HepG2 (cell line): ENCODE measurements around the gene RNF208. TPM values are rescaled to one million over a fixed set of nuclear protein-coding genes. Genes with fewer than 3 reads are reported as not detected.

Experiments used
- ATAC-seq: fragments of 200-7000 bp; cut with Tn5 transposase; 3 replicates; pipeline ENCODE4 v1.9.1; 2020; ENCODE audit warnings: mild to moderate bottlenecking, moderate library complexity
- BruUV-seq: library from RNA; stranded (reverse); fragments of 400-500 nt; replicated peaks from 2 replicates; lab custom pipeline; 2021; lab: Mats Ljungman, UMichigan
- CTCF ChIA-PET: fragments of 300-600 bp; formaldehyde crosslinking; extraction: SDS; loops from one replicate; lab custom pipeline; 2021; ENCODE audit warnings: low total read pairs, inconsistent platforms, low intra/inter-chr PET ratio; lab: Yijun Ruan, JAX
- POLR2A ChIA-PET: fragments of 350-600 bp; sonication (Branson Sonifier 250); formaldehyde crosslinking; loops from one replicate; lab custom pipeline; 2020; ENCODE audit warnings: antibody characterized with exemption, inconsistent platforms; lab: Yijun Ruan, JAX
- DNase-seq: peaks from one replicate; pipeline ENCODE4 v3.0.0-alpha.2; 2015; ENCODE audit warnings: low spot score
- FAIRE-seq: peaks from 3 replicates; lab custom pipeline; 2011; peaks lifted over from hg19 to GRCh38; lab: Jason Lieb, UNC
- H2AFZ ChIP-seq: one replicate; pipeline ENCODE4 v1.6.1; 2011; ENCODE audit warnings: low read length, inconsistent platforms
- H3K27ac ChIP-seq: fragments of 300-600 bp; 3 replicates; pipeline ENCODE4 v1.8.0; 2011; ENCODE audit warnings: mixed run types, mild to moderate bottlenecking, mixed read lengths, low read length, inconsistent platforms; ENCODE audit not compliant: insufficient read depth; ENCODE audit errors: extremely low read length
- H3K27me3 ChIP-seq, 2 experiments: fragments of 200-600 bp in 1 of 2; 2 replicates in 1 of 2; 3 replicates in 1 of 2; pipeline versions ENCODE4 v1.6.0 to v1.8.0; 2011; ENCODE audit warnings: low read length in 2 of 2, mild to moderate bottlenecking in 2 of 2, moderate library complexity in 2 of 2, inconsistent platforms in 1 of 2; ENCODE audit not compliant: insufficient read depth in 2 of 2, control insufficient read depth in 1 of 2
- H3K36me3 ChIP-seq, 2 experiments: fragments of 200-600 bp in 1 of 2; replicated peaks in 1 of 2; 2 replicates in 1 of 2; 3 replicates in 1 of 2; pipeline versions ENCODE4 v1.5.1 to v1.8.0; 2011; ENCODE audit warnings: low read length in 2 of 2, inconsistent platforms in 1 of 2; ENCODE audit not compliant: insufficient read depth in 2 of 2, control insufficient read depth in 1 of 2
- H3K4me1 ChIP-seq: 2 replicates; pipeline ENCODE4 v1.5.1; 2012; ENCODE audit warnings: low read length, inconsistent platforms; ENCODE audit not compliant: insufficient read depth
- H3K4me2 ChIP-seq: 2 replicates; pipeline ENCODE4 v1.6.0; 2011; ENCODE audit warnings: low read depth, low read length, inconsistent platforms
- H3K4me3 ChIP-seq, 3 experiments: fragments of 200-600 bp in 1 of 3; sonication (generic), shearing (Covaris generic) in 1 of 3; replicated peaks in 1 of 3; 2 replicates each; pipeline ENCODE4 v1.5.1; 2011 to 2016; ENCODE audit warnings: low read length in 3 of 3, inconsistent platforms in 2 of 3, low read depth in 2 of 3, mild to moderate bottlenecking in 2 of 3, control low read depth in 1 of 3, mixed read lengths in 1 of 3; ENCODE audit not compliant: insufficient read depth in 1 of 3
- H3K79me2 ChIP-seq: one replicate; pipeline ENCODE4 v1.6.1; 2011; ENCODE audit warnings: low read length, inconsistent platforms; ENCODE audit not compliant: insufficient read depth
- H3K9ac ChIP-seq: 2 replicates; pipeline ENCODE4 v1.6.0; 2011; ENCODE audit warnings: mild to moderate bottlenecking, low read depth, low read length, inconsistent platforms; ENCODE audit not compliant: insufficient read depth
- H3K9me3 ChIP-seq: 2 replicates; pipeline ENCODE4 v1.5.1; 2012; ENCODE audit warnings: mild to moderate bottlenecking, low read length
- H4K20me1 ChIP-seq: 2 replicates; pipeline ENCODE4 v1.6.0; 2011; ENCODE audit warnings: inconsistent platforms, mild to moderate bottlenecking, low read length, moderate library complexity; ENCODE audit not compliant: insufficient read depth
- AGO1 ChIP-seq: fragments of 200-400 bp; formaldehyde crosslinking; IDR thresholded peaks from 2 replicates; pipeline ENCODE4 v1.6.1; 2017; ENCODE audit warnings: mild to moderate bottlenecking, low read depth, low read length, moderate library complexity; ENCODE audit not compliant: poor library complexity, severe bottlenecking
- AGO2 ChIP-seq: fragments of 200-400 bp; formaldehyde crosslinking; optimal IDR thresholded peaks from 2 replicates; pipeline ENCODE3; 2017; ENCODE audit warnings: mild to moderate bottlenecking, low read depth, low read length, moderate library complexity
- ARNTL ChIP-seq: sonication (generic); formaldehyde crosslinking; IDR thresholded peaks from 2 replicates; pipeline ENCODE4 v1.4.0; 2020; ENCODE audit warnings: mild to moderate bottlenecking, missing genetic modification reagents
- CSRNP2 ChIP-seq: sonication (generic); formaldehyde crosslinking; conservative IDR thresholded peaks from 2 replicates; pipeline ENCODE4 v1.8.0; 2022; ENCODE audit warnings: low read depth, missing genetic modification reagents
- HNRNPL ChIP-seq: fragments of 200-400 bp; formaldehyde crosslinking; IDR thresholded peaks from 2 replicates; pipeline ENCODE4 v1.6.1; 2017; ENCODE audit warnings: mild to moderate bottlenecking, low read depth, low read length
- MXI1 ChIP-seq: IDR thresholded peaks from 3 replicates; pipeline ENCODE4 v1.6.1; 2012; ENCODE audit warnings: low read depth, low read length, inconsistent platforms, borderline replicate concordance
- MYC ChIP-seq: sonication (generic); formaldehyde crosslinking; IDR thresholded peaks from 2 replicates; pipeline ENCODE4 v1.9.0; 2021; ENCODE audit warnings: missing genetic modification reagents, borderline replicate concordance
- PHF8 ChIP-seq: sonication (generic); formaldehyde crosslinking; IDR thresholded peaks from 2 replicates; pipeline ENCODE4 v1.5.0; 2020; ENCODE audit warnings: missing genetic modification reagents
- PRDM4 ChIP-seq: sonication (generic); formaldehyde crosslinking; IDR thresholded peaks from 2 replicates; pipeline ENCODE4 v1.9.0; 2021; ENCODE audit warnings: missing genetic modification reagents, borderline replicate concordance
- ZBTB38 ChIP-seq: sonication (generic); formaldehyde crosslinking; IDR thresholded peaks from 2 replicates; pipeline ENCODE4 v1.5.1; 2020; ENCODE audit warnings: mild to moderate bottlenecking, missing genetic modification reagents
- ZMAT3 ChIP-seq: sonication (generic); formaldehyde crosslinking; conservative IDR thresholded peaks from 2 replicates; pipeline ENCODE4 v1.7.0; 2021; ENCODE audit warnings: missing genetic modification reagents
- ZNF674 ChIP-seq: sonication (generic); formaldehyde crosslinking; IDR thresholded peaks from 2 replicates; pipeline ENCODE4 v1.5.0; 2020; ENCODE audit warnings: low read depth, mild to moderate bottlenecking, missing genetic modification reagents
- ZNF788 ChIP-seq: sonication (generic); formaldehyde crosslinking; IDR thresholded peaks from 2 replicates; pipeline ENCODE4 v1.5.0; 2020; ENCODE audit warnings: mild to moderate bottlenecking, missing genetic modification reagents, borderline replicate concordance
- WGBS: methylation state at CpG from one replicate; pipeline ENCODE4 v1.1.6; 2017; ENCODE audit warnings: low lambda C conversion rate; 5-methylcytosine and 5-hydroxymethylcytosine counted together
- in situ Hi-C: cut with HindIII; loops from 2 replicates; pipeline ENCODE4 v1.10.0; 2017; ENCODE audit warnings: low pct_unique_long_range_greater_than_20kb; ENCODE audit not compliant: extremely low pct_ligation_motif_present
- intact Hi-C: fragments of 100-400 bp; cut with micrococcal nuclease; formaldehyde crosslinking; loops from one replicate; pipeline ENCODE4 v1.10.0; 2022; ENCODE audit not compliant: unreplicated experiment
- polyA plus RNA-seq, 8 experiments: library from polyadenylated mRNA; depleted of rRNA in 3 of 8; stranded (reverse) in 7 of 8; unstranded in 1 of 8; fragments of >200 nt; fragmentation: Illumina TruSeq in 4 of 8; extraction: Trizol in 4 of 8; gene quantifications; 2 replicates each; pipeline versions ENCODE4 v1.2.1 to v1.2.3, GENCODE V29; 2011 to 2016; ENCODE audit warnings: low read depth in 4 of 8, missing spikeins in 1 of 8, mixed read lengths in 1 of 8; ENCODE audit not compliant: insufficient read depth in 1 of 8
- total RNA-seq, 5 experiments: library from RNA; depleted of rRNA; stranded (reverse); fragments of >200 nt; fragmentation: Illumina TruSeq; extraction: Trizol; gene quantifications; 2 replicates each; pipeline ENCODE4 v1.2.3, GENCODE V29; 2016; ENCODE audit warnings: low read depth in 1 of 5
- TF ChIP-seq, protein P1 (sequence below): sonication (generic); formaldehyde crosslinking; IDR thresholded peaks from 2 replicates; pipeline ENCODE4 v1.4.0; 2020; ENCODE audit warnings: low read depth, mild to moderate bottlenecking, missing genetic modification reagents

RNF208 gene
- total and polyA plus RNA-seq, 2 of the 13 experiments (the other 11 are each of a cell fraction or from before 2014, with no cell fraction given), result 1.6 to 2.1 TPM

DNA sequence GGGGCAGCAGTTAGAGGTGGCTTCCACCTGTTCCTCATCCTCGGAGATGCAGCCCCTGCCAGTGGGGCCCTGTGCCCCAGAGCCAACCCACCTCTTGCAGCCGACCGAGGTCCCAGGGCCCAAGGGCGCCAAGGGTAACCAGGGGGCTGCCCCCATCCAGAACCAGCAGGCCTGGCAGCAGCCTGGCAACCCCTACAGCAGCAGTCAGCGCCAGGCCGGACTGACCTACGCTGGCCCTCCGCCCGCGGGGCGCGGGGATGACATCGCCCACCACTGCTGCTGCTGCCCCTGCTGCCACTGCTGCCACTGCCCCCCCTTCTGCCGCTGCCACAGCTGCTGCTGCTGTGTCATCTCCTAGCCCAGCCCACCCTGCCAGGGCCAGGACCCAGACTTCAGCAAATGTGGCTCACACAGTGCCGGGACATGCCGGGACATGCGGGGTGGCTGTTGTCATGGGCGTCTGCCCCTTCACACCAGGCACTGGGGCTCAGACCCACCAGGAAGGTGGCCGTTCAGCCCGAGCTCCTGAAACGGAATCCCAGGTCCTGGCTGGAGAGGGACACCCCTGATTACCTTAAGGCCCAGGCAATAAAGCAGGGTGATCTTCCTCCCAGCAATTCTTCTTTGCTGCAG is 3.8 kb upstream of the RNF208 start:
- CTCF ChIA-PET, result no interaction called here
- intact Hi-C loops (loop anchor here (2.0 kb wide), 2 partner anchors 37 to 105 kb away; partner anchors contain the start of genes ANAPC2 and SSNA1), in situ Hi-C loops (loop anchor here (5.0 kb wide), 2 partner anchors 39 to 114 kb away; partner anchors contain the start of genes ANAPC2, DPP7 and SSNA1)
- BruUV-seq, result no TSS peak
- ATAC-seq (no peak), FAIRE-seq (no peak), DNase-seq (no peak)
- POLR2A ChIA-PET, result interaction anchor here (0.8 to 13.4 kb wide), 7 partner anchors 9 to 95 kb away, joined by 3 to 225 read pairs (median 5); partner anchors contain the start of genes ANAPC2, NDOR1, SSNA1 and TMEM203
- Histone ChIP-seq H3K9ac (peak overlapping the region; percentile 31; the same call in 1 of the 2 replicates), H3K36me3 (no peaks in the 10 kb centered on the region), H2AFZ (no peak overlapping the region), H3K4me3 (peak overlapping the region in 2 of 3 experiments; percentile 18 to 53; a peak in 4 of 6 replicates), H3K4me2 (peak overlapping the region; percentile 66), H3K27ac (no peak overlapping the region), H4K20me1 (no peaks in the 10 kb centered on the region), H3K9me3 (no peaks in the 10 kb centered on the region), H3K27me3 (no peaks in the 10 kb centered on the region; a peak in 1 of 5 replicates), H3K4me1 (peaks cover 74% of the 10 kb centered on the region), H3K79me2 (no peaks in the 10 kb centered on the region)
- WGBS, result 70% methylated on average over 11 of the region's 21 CpGs
- TF ChIP-seq PHF8 (peak; percentile 2; the same call in 1 of the 2 replicates), CSRNP2 (CRISPR knock-in tag) (no peak), ARNTL (CRISPR knock-in tag) (no peak), AGO1 (peak; percentile 26), ZNF788 (CRISPR knock-in tag) (no peak), AGO2 (peak; percentile 46), MYC (CRISPR knock-in tag) (no peak), ZNF674 (CRISPR knock-in tag) (no peak), ZMAT3 (CRISPR knock-in tag) (no peak), HNRNPL (0 out of 2 replicates have a peak, but pooled peaks have one; percentile 43), PRDM4 (CRISPR knock-in tag) (no peak), ZBTB38 (CRISPR knock-in tag) (no peak), MXI1 (no peak)
- TF ChIP-seq, protein P1, sequence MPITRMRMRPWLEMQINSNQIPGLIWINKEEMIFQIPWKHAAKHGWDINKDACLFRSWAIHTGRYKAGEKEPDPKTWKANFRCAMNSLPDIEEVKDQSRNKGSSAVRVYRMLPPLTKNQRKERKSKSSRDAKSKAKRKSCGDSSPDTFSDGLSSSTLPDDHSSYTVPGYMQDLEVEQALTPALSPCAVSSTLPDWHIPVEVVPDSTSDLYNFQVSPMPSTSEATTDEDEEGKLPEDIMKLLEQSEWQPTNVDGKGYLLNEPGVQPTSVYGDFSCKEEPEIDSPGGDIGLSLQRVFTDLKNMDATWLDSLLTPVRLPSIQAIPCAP (CRISPR knock-in tag), result no peak
